ENCODE data around the gene SLC19A2.

Gene SLC19A2

DNA sequence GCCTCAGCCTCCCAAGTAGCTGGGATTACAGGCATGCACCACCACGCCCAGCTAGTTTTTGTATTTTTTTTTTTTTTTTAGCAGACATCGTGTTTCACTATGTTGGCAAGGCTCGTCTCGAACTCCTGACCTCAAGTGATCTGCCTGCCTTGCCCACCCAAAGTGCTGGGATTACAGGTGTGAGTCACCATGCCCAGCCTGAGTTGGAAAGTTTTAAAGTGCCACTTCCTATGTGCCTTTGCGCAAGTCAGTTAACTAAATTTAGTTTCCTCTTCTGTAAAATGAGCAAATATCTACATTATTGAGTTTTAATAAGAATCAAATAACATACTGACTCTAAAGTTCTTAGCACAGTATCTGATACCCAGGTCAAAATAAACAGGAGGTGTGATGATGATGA, 12.4 kb downstream of the SLC19A2 start:
- no peak for DNase-seq

DNA sequence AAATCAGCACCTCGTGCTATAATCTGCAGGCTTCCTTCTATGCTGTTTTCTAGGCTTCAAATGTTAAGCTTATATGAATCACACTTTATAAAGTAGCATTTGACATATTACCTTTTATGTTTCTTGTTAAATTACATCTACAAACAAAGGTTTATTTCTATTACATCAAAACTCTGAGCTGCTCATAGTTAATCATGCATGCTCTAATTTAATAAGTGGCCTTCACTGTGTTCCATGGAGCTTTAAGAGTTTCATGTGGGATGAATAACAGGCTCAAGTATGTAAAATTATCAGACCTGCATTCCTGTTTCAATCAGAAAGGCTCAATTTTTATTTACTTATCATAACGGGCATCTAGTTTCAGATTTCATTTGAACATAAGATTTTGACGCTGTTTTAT, 13.0 kb downstream of the SLC19A2 start:
- DNase-seq = no peak

DNA sequence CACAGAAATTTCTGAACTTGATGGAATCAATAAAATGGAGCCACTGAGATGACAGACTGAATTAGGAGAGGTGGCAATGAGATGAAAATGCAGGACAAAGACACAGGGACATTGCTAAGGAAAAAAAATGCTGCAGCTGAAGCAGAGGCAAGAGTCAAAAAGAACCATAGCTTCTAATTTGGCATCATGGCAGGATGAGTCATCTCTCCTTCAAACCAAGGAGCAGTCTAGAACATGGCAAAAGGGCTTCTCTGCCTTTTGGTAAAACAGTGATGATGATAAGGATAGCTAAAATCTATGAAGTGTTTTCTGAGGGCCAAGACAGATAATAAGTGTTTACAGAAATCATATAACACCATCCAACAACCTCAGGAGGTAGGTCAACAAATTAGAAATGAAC, 16.8 kb downstream of the SLC19A2 start:
- DNase-seq = no peak

GRCh38 chr1:169466259-169467230, 19.2 kb downstream of the SLC19A2 start:
- DNase-seq = no peak

DNA sequence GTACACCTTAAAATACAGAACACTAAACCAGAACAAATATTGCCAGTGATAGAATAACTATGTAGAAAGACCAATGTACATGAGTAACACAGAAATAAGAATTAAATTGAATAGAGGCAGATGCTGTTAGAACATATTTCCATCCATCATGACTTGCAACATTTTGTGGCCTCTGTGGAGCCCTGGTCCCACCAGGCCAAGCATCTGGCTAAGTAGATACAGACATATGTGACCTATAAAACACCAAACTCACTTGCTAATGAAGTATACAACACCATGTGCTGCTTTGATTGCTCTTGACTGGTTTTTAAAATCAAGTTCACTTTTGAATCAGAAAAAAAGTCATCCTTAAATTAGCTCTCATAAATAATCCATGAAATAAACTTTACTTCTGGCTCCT, 20.5 kb downstream of the SLC19A2 start:
- no peak for DNase-seq

GRCh38 chr1:169462385-169462784, 23.4 kb downstream of the SLC19A2 start:
- DNase-seq = no peak

DNA sequence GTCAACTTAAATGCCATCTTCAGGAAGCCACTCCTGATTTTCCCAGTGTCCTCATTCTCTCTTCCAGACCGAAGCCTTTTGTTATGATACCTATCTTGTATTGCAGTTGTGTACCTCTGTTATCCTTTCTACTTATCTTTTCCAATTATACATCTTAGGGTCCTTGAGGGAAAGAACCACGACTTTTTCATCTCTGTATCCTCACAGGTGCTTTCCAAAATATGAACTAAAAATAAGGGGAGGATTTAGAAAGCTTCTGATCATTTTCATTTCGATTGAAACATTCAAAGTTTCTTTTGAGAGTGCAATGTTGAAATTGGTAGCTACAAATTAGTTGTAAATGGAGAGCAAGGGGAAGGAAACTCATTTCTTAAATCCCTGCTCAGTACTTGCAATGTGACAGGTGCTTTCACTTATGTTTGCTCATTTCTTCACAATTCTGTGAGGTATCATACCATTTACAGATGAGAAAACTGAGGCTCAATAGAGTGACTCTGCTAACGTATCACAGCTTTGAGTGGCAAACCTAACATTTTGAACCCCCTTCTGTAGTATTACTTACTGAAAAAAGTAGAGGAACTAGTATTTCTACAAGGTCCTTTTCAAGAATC, 24.2 kb downstream of the SLC19A2 start:
- no peak for DNase-seq

GRCh38 chr1:169460191-169460833, 25.4 kb downstream of the SLC19A2 start:
- DNase-seq = no peak

GRCh38 chr1:169457443-169457842, 28.3 kb downstream of the SLC19A2 start:
- DNase-seq = no peak

- no peak for DNase-seq
These were observed 29.7 kb downstream of the SLC19A2 start for GRCh38 chr1:169456029-169456428.

DNA sequence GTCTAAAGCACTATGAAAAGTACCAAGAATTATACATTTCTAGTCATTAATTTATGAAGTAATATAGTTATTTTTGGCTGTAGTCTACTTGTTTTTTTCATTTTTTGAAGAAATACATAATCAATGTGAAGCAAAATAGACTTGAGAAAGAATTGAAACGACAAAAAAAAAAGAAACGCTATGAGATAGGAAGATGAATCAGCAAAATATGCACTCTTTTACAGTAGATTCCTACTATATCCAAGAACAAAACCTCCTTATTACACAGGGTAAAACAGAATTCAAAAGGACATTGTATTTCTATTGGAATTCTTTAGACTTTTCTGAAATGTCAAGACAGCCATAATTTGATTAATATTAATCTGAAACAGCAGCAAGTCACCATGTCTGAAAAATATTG, 32.8 kb downstream of the SLC19A2 start:
- DNase-seq = no peak

DNA sequence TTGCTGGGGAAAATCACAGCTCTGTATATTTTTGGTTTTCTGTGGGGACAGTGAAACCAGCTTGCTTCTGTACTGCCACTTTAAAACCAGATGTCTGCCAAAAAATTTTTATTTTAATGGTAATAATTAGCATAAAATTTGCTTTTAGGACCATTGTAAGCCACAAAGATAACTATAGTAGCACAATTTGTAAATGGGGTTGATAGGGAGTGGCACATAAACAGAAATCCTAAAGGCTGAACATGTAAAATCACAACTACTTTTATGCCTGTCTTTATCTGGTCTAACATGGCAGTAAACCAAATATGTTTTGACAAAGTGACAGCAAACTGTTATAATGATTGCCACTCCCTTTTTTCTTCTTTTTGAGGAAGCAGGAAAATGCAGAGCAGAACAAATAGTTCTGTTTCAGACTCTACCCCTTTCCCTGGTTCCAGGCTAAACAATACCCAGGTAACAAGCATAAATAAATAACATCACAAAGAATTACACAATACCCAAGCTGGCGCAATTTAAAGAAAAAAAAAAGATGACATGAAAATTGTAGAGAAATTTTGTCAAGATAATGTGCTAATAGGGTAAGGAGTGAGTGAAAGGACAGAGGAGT, 34.4 kb downstream of the SLC19A2 start:
- no peak for DNase-seq

DNA sequence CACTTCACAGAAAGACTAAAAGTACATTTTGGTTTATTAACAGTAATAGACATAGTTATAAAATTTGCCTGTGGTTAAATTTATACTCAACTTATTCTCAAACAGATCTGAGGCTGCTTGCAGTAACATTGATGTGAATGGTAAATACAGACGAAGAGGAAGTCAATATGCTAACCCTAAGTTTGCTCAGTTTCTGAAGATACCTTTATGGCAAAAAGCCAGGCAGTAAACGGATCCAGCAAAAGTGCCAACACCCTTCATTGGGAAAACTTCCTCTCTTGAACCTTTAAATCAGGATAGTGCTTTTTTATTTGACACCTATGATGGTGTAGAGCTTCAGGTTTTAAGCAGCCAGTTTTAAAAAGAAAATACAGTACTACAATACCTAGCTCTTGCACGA, 41.8 kb downstream of the SLC19A2 start:
- DNase-seq = no peak

- peak in 3 of 4 experiments; percentile 4 to 20 (median 14) for DNase-seq
These were observed 58.6 kb downstream of the SLC19A2 start, which contains the start of gene CCDC181 for GRCh38 chr1:169427081-169427641. TSS of gene CCDC181 (minus strand) at chr1:169427474. CDS start at chr1:169424927, 2,547 bp downstream.

GRCh38 chr1:169426174-169426705, 59.5 kb downstream of the SLC19A2 start:
- DNase-seq = no peak

- DNase-seq = no peak
These were observed 64.4 kb downstream of the SLC19A2 start for GRCh38 chr1:169421309-169421708.

DNA sequence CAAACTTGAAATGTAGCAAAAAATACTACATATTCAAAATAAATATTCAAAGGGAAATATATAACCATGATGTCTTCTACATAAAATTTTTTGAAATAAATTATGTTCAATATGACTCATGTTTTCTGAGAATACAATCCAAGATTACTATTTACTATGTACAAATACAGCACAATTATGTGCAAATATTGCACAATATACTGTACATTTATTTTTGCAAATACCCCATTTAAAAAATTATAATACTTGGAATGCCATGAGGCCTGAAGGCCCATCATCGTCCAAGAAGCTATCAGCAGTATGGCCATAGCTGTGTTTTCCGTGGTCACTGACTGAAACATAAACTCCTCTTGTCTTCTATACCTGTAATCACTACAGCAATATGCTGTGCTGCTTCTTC, 70.8 kb downstream of the SLC19A2 start:
- DNase-seq = no peak

Measured in activated CD4-positive, CD25-positive, alpha-beta regulatory T cell (primary cell).